SU-DHL-6 (cell line): Measurements from ENCODE around the gene ZNF134.

Experiments used
- H2AFZ ChIP-seq: fragments of 200-600 bp; sonication (generic); 2 replicates; pipeline ENCODE4 v1.6.1; 2014; ENCODE audit warnings: low read depth, mild to moderate bottlenecking, moderate library complexity, mixed read lengths, antibody characterized with exemption, low read length; ENCODE audit not compliant: severe bottlenecking
- H3F3A ChIP-seq: fragments of 200-600 bp; shearing (Covaris generic); 2 replicates; pipeline ENCODE4 v1.6.0; 2016; ENCODE audit warnings: antibody characterized with exemption, mild to moderate bottlenecking; ENCODE audit not compliant: insufficient read depth
- H3K27ac ChIP-seq: fragments of 200-600 bp; sonication (generic); 2 replicates; pipeline ENCODE4 v1.5.1; 2016; ENCODE audit warnings: low read depth, mild to moderate bottlenecking, low read length, moderate library complexity, mixed read lengths
- H3K27me3 ChIP-seq: fragments of 200-600 bp; sonication (generic), shearing (Covaris generic); 2 replicates; pipeline ENCODE4 v1.6.0; 2014; ENCODE audit warnings: mild to moderate bottlenecking, low read length
- H3K36me3 ChIP-seq: fragments of 200-600 bp; sonication (generic); 2 replicates; pipeline ENCODE4 v1.6.1; 2014; ENCODE audit warnings: mild to moderate bottlenecking, low read length, mixed read lengths
- H3K4me2 ChIP-seq: fragments of 300-600, 200-600 bp; shearing (Covaris generic), sonication (generic); 2 replicates; pipeline ENCODE4 v1.6.0; 2014; ENCODE audit warnings: low read length, low read depth, mild to moderate bottlenecking; ENCODE audit not compliant: poor library complexity, severe bottlenecking
- H3K4me3 ChIP-seq: fragments of 200-600 bp; sonication (generic); 2 replicates; pipeline ENCODE4 v1.5.1; 2014; ENCODE audit warnings: antibody characterized with exemption, low read length, mild to moderate bottlenecking, mixed read lengths; ENCODE audit not compliant: insufficient read depth, poor library complexity, severe bottlenecking
- H3K79me2 ChIP-seq: fragments of 200-600 bp; sonication (generic); 2 replicates; pipeline ENCODE4 v1.6.1; 2014; ENCODE audit warnings: mild to moderate bottlenecking, low read length, moderate library complexity; ENCODE audit not compliant: insufficient read depth
- H3K9ac ChIP-seq: fragments of 200-600 bp; sonication (generic); 2 replicates; pipeline ENCODE4 v1.7.0; 2014; ENCODE audit warnings: mild to moderate bottlenecking, low read length
- H3K9me2 ChIP-seq: fragments of 200-600 bp; sonication (generic); replicated peaks from 2 replicates; pipeline ENCODE4 v1.6.1; 2014; ENCODE audit warnings: low read length; ENCODE audit not compliant: insufficient read depth
- H3K9me3 ChIP-seq: fragments of 200-600 bp; sonication (generic); 2 replicates; pipeline ENCODE4 v1.6.1; 2014; ENCODE audit warnings: low read length, mixed read lengths; ENCODE audit not compliant: insufficient read depth
- H4K20me1 ChIP-seq: fragments of 200-600 bp; sonication (generic); 2 replicates; pipeline ENCODE4 v1.6.1; 2014; ENCODE audit warnings: low read depth, mild to moderate bottlenecking, antibody characterized with exemption, low read length, moderate library complexity, mixed read lengths
- CTCF ChIP-seq: fragments of 200-600 bp; sonication (generic); IDR thresholded peaks from one replicate; pipeline ENCODE4 v1.5.1; 2017; ENCODE audit warnings: antibody characterized with exemption, mild to moderate bottlenecking, low read length, moderate library complexity; ENCODE audit not compliant: insufficient read depth, poor library complexity, severe bottlenecking
- EZH2phosphoT487 ChIP-seq: fragments of 200-600 bp; sonication (generic), shearing (Covaris generic); conservative IDR thresholded peaks from 2 replicates; pipeline ENCODE4 v1.6.1; 2018; ENCODE audit warnings: mild to moderate bottlenecking, antibody characterized with exemption, low read length, moderate library complexity, mixed read lengths

ZNF134 gene

GRCh38 chr19:57611113-57611512, 2.9 kb upstream of the ZNF134 start:
- H2AFZ ChIP-seq, result no peak overlapping the region
- H3K79me2 ChIP-seq, result peaks cover 19% of the 10 kb centered on the region
- no peak overlapping the region for H3K4me2 ChIP-seq
- TF ChIP-seq CTCF, result no peak
- no peak for TF ChIP-seq EZH2phosphoT487
- no peak overlapping the region for H3K27ac ChIP-seq
- no peaks in the 10 kb centered on the region for H4K20me1 ChIP-seq
- no peak overlapping the region for H3K9ac ChIP-seq
- peaks cover 28% of the 10 kb centered on the region; the same call in 1 of the 2 replicates for H3K9me3 ChIP-seq
- no peaks in the 10 kb centered on the region for H3K9me2 ChIP-seq
- H3K27me3 ChIP-seq, result no peaks in the 10 kb centered on the region
- H3K36me3 ChIP-seq, result peaks cover 17% of the 10 kb centered on the region
- no peak overlapping the region for H3K4me3 ChIP-seq
- no peaks in the 10 kb centered on the region for H3F3A ChIP-seq

DNA sequence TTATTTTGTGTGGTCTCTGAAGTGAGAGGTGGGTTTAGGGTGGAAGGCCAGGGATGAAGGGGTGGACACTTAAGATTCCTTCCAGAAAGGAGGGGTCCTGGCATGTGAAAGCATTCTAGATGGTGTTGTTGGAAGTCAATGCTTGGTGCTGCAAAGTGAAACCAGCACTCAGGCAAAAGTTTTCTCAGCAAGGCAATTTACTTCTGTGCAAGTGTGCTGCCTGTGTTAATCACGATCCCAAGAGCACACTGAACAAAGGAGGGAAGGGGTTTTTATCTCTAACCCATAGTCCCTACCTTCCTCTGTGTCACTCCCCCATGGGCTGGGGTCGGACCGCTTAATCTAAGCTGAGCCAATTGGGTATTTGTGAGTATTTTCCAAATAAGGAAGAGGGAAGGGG, 1.3 kb downstream of the ZNF134 start:
- Histone ChIP-seq H3K9me2 (no peaks in the 10 kb centered on the region), H3K9ac (no peak overlapping the region), H3K4me3 (peak overlapping the region; percentile 87), H3K79me2 (peaks cover 36% of the 10 kb centered on the region), H3K27ac (no peak overlapping the region), H3F3A (no peaks in the 10 kb centered on the region), H4K20me1 (no peaks in the 10 kb centered on the region), H3K4me2 (peak overlapping the region; percentile 70), H3K27me3 (no peaks in the 10 kb centered on the region), H3K36me3 (peaks cover 50% of the 10 kb centered on the region), H2AFZ (no peak overlapping the region), H3K9me3 (peaks cover 63% of the 10 kb centered on the region; the same call in 1 of the 2 replicates)
- TF ChIP-seq CTCF (no peak), EZH2phosphoT487 (no peak)

DNA sequence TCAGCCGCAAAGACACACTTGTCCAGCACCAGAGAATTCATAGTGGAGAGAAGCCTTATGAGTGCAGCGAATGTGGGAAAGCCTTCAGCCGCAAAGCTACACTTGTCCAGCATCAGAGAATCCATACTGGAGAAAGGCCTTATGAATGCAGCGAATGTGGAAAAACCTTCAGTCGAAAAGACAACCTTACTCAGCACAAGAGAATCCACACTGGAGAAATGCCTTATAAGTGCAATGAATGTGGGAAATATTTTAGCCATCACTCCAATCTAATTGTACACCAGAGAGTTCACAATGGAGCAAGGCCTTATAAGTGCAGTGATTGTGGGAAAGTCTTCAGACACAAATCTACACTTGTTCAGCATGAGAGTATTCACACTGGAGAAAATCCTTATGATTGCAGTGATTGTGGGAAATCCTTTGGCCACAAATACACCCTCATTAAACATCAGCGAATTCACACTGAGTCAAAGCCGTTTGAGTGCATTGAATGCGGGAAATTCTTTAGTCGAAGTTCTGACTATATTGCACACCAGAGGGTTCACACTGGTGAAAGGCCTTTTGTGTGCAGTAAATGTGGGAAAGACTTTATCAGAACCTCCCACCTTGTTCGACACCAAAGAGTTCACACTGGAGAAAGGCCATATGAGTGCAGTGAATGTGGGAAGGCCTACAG, 6.8 kb downstream of the ZNF134 start:
- H3K9me3 ChIP-seq, result peaks cover 69% of the 10 kb centered on the region; the same call in 1 of the 2 replicates
- no peaks in the 10 kb centered on the region for H4K20me1 ChIP-seq
- H3K79me2 ChIP-seq, result peaks cover 23% of the 10 kb centered on the region
- no peaks in the 10 kb centered on the region for H3F3A ChIP-seq
- no peak overlapping the region for H2AFZ ChIP-seq
- H3K9ac ChIP-seq, result no peak overlapping the region
- no peak overlapping the region for H3K4me3 ChIP-seq
- TF ChIP-seq EZH2phosphoT487, result no peak
- TF ChIP-seq CTCF, result no peak
- H3K4me2 ChIP-seq, result no peak overlapping the region
- no peaks in the 10 kb centered on the region for H3K9me2 ChIP-seq
- H3K27ac ChIP-seq, result no peak overlapping the region
- H3K36me3 ChIP-seq, result peaks cover 65% of the 10 kb centered on the region
- H3K27me3 ChIP-seq, result no peaks in the 10 kb centered on the region
